GM21423 (cell line): ENCODE results near the gene SIRPA.

Source experiments
- ATAC-seq: cut with Tn5 transposase; IDR thresholded peaks from one replicate; pipeline ENCODE4 v1.9.1; 2021; ENCODE audit warnings: mild to moderate bottlenecking, moderate library complexity; ENCODE audit not compliant: unreplicated experiment

SIRPA gene

GRCh38 chr20:1946762-1947534, 51.7 kb downstream of the SIRPA start:
- ATAC-seq: no peak

GRCh38 chr20:1947535-1947846, 52.3 kb downstream of the SIRPA start:
- ATAC-seq: no peak

- ATAC-seq: no peak
These were observed 54.3 kb downstream of the SIRPA start for GRCh38 chr20:1949347-1950100.

- ATAC-seq: no peak
These were observed 55.6 kb downstream of the SIRPA start for GRCh38 chr20:1950836-1951235.

DNA sequence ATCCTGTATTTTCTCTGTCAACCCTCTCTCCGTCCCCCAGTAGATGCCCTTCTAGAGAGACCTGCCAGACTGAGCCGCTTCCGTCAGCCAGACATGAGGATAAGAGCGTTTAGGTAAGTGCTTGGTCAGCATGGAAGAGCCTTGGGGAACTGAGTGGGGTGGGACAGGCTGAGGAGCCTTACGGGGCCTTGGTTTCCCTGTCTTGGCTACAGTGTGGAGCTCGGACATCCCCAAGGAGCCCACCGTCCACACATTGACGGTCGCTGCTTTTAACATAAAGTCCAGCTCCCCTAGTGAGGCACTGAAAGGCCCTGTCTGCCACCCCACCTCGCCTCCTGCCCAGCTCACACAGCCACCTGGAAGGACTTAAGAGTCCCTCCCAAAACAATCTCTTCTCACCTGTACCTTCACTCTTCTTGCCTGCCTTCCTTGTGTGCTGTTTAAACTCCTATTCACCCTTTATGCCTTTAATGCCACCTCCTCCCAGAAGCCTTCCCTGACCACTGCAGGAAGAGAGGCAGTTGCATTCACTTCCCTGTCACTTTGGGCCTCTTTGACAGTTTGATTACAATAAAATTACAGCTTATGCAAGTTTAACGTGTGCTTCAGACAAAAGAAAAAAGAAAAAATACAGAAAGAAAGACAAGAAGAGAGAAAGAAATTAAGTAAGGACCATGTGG, 56.4 kb downstream of the SIRPA start:
- no peak for ATAC-seq

GRCh38 chr20:1952737-1953530, 57.7 kb downstream of the SIRPA start:
- ATAC-seq: no peak

GRCh38 chr20:1953621-1954020, 58.4 kb downstream of the SIRPA start:
- ATAC-seq: no peak

GRCh38 chr20:1955217-1955616, 60.0 kb downstream of the SIRPA start:
- no peak for ATAC-seq

DNA sequence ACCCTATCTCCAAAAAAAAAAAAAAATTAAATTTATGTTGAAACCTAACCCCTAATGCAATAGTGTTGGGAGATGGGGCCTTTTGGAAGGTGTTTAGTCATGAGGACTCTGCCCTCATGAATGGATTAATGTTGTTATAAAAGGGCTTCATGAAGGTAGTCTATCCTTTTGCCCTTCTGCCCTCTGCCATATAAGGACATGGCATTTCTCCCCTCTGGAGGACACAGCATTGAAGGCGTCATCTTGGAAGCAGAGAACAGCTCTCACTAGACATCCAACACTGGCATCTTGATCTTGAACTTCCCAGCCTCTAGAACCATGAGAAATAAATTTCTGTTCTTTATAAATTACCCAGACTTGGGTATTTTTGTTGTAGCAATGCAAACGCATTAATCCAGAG, 63.2 kb downstream of the SIRPA start:
- no peak for ATAC-seq

DNA sequence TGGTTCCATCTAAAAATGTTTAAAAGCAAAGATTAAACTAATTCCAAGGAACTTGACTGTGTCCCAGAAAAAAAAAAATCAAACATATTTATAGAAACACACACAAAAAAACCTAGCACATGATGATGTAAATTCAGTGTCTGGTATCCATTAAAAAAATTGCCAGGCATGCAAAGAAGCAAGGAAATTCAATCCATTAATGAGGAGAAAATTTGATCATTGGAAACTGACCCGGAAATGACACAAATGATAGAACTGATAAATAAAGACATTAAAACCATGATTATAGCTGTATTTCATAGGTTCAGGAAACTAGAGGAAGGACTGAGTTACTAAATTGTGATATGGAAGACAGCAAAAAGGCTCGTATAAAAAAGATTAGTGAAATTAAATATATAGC, 63.9 kb downstream of the SIRPA start:
- no peak for ATAC-seq

DNA sequence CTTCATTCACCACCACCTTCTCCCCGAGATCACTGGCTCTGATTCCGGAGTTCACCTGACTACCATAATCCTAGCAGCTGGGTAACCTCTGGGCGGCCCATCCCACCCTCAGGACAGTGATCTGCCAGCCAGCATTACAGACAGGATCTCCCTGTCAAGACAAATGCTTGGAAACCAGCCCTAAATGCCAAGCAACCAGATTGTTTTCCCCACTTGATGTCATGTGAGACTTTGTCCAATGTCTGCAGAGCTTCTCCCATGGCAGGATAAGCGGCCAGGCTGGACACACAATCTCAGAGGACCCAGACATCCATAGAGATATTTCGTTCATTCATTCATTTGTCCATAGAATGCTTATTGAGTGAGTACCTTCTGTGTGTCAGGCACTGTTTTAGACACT, 66.2 kb downstream of the SIRPA start:
- ATAC-seq: no peak

DNA sequence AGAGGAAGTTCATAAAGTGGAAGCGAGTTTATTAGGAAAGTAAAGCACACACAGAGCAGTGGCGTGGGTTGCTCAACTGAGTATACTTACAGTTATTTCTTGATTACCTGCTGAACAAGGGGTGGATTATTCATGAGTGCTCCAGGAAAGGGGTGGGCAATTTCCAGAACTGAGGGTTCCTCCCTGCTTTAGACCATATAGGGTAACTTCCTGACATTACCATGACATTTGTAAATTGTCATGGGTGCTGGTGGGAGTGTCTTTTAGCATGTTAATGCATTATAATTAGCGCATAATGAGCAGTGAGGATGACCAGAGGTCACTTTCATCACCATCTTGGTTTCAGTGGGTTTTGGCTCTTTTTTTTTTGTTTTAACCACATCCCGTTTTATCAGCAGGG, 68.9 kb downstream of the SIRPA start:
- ATAC-seq: no peak

- ATAC-seq: no peak
These were observed 69.6 kb downstream of the SIRPA start for GRCh38 chr20:1964659-1965405.

GRCh38 chr20:1965520-1966351, 70.5 kb downstream of the SIRPA start:
- no peak for ATAC-seq

DNA sequence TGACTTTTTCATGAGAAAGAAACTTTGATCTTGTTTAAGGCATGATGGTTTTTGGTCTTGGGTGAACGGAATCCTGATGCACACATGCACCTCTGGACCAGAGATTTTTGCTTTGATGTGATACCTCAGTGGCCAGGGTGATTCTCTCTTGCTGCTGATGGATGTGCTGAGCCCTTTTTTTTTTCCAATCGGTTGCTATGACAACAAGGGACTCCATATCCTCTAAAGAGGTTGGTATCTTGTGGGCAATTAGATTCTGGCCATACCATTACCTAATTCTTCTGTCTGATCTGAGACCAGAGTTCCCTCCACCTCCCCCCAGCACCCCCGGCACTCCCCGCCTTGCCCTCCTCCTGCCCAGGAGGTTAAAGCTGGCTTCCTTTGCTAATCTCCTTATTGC, 73.8 kb downstream of the SIRPA start:
- ATAC-seq: no peak

DNA sequence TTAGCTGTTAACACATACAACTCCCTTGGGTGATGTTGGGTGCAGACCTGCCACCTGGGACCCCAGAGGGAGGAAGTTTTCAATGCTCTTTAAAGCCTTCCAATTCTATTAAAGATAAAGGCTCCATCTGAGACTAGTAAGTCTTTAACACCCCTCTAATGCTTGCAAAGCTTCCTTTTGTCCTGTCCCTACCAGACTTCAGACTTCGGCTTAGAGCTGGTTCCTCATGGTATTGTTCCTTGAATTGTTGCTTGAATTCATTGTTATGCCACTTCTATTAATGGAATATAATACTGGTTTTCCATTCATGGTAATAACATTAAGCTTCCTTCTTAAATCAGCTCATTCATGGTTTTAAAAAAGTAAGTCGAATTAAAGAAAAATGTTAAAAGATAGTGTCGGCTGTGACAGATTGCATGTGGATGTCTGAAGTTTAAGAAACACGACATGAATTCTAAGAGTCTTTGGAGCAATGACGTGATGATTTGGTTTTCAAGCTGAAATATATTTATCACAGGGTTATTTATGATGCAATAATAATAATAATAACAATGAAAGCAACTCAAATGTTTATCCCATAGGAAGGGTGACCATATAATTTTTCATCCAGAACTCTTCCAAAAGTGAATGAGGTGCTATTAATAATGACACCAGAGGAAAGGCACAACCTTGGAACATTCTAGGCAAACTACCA, 76.8 kb downstream of the SIRPA start:
- ATAC-seq: no peak

DNA sequence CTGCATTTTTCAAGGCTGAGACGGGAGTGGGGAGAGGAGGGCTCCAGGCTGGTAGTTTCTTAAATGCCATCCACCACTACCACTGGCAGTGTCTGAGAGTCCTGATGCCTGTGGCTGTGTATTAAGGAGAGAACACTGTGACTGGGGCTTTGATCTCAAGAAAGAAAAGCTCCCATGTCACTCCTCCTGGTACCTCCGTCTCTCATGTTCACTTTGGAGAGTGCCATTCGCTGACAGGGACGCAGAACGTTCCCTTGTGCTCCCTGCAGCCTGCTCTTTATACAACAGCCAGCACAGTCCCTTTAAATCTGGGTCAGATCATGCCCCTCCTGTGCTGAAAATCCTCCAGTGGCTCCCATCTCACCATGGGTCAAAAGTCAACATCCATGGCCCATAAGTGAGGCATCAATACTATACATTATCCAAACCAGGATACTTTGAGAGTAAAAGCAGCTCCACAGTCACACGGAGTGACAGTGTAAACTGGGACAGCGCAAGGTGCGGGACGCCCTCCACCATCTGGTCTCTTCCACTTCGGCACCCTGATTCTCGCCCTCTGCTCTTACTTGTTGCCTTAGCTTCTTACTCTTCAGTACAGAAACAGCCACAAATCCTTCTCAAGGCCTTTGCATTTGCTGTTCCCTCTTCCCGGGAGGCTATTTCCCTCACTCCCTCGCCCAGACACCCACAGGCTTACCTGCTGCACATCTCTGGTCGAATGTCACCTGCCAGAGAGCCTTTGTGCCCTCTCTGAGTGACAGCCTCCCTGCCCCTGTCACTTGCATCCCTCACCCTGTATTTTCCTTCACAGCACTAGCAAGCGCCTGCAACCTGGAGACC, 78.6 kb downstream of the SIRPA start:
- ATAC-seq: no peak

DNA sequence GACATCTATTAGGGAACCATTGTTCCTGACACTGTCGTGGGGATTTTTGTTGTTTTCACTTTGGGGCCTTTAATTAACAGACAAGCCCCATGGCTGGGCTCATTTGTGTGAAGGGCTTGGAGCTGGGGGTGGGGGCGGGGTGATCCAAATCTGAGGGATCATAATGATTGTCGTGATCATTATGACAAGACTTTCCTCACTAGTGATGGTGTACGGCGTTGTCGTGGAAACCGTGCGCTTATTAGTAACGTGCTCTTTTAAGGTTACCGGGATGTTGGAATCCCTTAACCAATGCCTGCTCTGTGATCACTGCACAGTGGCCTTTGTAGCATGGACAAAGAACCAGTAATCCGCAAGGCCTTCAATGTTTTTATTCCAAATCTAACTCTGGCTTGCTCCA, 80.1 kb downstream of the SIRPA start:
- ATAC-seq: no peak
